ENCODE data around the gene GSK3B.
"Not testable (repeated sequence)": the region's sequence is repeated elsewhere in the genome, so short reads cannot be mapped to it uniquely, and the experiment has no call there.

GSK3B gene

GRCh38 chr3:120021523-120021922, 72.7 kb downstream of the GSK3B start:
- TF ChIP-seq, protein P1, sequence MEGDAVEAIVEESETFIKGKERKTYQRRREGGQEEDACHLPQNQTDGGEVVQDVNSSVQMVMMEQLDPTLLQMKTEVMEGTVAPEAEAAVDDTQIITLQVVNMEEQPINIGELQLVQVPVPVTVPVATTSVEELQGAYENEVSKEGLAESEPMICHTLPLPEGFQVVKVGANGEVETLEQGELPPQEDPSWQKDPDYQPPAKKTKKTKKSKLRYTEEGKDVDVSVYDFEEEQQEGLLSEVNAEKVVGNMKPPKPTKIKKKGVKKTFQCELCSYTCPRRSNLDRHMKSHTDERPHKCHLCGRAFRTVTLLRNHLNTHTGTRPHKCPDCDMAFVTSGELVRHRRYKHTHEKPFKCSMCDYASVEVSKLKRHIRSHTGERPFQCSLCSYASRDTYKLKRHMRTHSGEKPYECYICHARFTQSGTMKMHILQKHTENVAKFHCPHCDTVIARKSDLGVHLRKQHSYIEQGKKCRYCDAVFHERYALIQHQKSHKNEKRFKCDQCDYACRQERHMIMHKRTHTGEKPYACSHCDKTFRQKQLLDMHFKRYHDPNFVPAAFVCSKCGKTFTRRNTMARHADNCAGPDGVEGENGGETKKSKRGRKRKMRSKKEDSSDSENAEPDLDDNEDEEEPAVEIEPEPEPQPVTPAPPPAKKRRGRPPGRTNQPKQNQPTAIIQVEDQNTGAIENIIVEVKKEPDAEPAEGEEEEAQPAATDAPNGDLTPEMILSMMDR (IDR thresholded peaks at IDR 0.05; ENCODE audit: unreplicated experiment in 3 of 3): no peak
- H3K9me3 Mint-ChIP-seq: peaks cover 10% of the 10 kb centered on the region
- H3K36me3 Mint-ChIP-seq (ENCODE audit: low read depth): peaks cover 43% of the 10 kb centered on the region

DNA sequence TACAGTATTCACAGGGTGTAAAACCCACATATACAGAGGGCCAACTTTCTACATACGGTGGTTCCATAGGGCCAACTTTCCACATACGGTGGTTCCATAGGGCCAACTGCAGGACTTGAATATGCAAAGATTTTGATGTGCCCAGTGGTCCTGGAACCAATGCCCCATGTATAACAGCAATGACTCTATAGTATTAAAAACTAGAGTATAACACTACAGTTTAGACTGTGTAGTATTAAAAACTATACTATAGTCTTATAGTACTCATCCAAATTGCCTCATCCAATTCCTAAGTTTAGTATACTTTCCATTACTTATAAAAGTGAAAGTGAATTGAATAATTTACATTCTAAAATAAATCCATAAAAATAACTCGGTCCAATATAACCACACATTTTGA, 75.9 kb downstream of the GSK3B start:
- H3K27me3 Mint-ChIP-seq (ENCODE audit: low read depth): no peaks in the 10 kb centered on the region
- H3K27ac Mint-ChIP-seq: no peak overlapping the region
- TF ChIP-seq, protein P1 (IDR thresholded peaks at IDR 0.05; ENCODE audit: unreplicated experiment in 3 of 3): no peak
- H3K9me3 Mint-ChIP-seq: no peaks in the 10 kb centered on the region
- H3K4me1 Mint-ChIP-seq: peaks cover 29% of the 10 kb centered on the region
- no peak overlapping the region for H3K4me3 Mint-ChIP-seq
- H3K36me3 Mint-ChIP-seq (ENCODE audit: low read depth): peaks cover 18% of the 10 kb centered on the region

More at GRCh38 chr3:120021523-120021922, 72.7 kb downstream of the GSK3B start:
- Mint-ChIP-seq H3K4me1 (peaks cover 19% of the 10 kb centered on the region), H3K4me3 (no peak overlapping the region), H3K27ac (no peak overlapping the region), H3K27me3 (ENCODE audit: low read depth) (no peaks in the 10 kb centered on the region)

DNA sequence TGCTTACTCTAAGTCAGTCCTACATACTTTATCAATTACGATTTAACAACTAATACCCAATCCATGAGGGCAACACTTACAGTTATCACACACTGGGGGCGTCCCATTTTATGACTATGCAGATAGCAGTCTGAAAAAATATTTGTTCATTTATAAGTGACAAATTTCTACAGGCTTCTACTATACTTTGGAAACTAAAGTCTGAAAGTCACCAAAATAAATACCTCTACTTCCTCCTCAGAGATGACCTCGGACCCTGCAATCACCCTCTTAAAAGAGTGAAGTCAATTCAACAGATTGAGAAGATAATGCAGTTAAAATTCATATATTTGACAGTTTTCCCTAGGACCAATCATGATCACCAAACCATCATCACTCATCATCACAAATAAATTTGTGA, 76.6 kb downstream of the GSK3B start:
- no peaks in the 10 kb centered on the region for H3K27me3 Mint-ChIP-seq (ENCODE audit: low read depth)
- no peak overlapping the region for H3K4me3 Mint-ChIP-seq
- no peaks in the 10 kb centered on the region for H3K9me3 Mint-ChIP-seq
- H3K36me3 Mint-ChIP-seq (ENCODE audit: low read depth): peaks cover 17% of the 10 kb centered on the region
- H3K27ac Mint-ChIP-seq: no peak overlapping the region
- TF ChIP-seq, protein P1 (IDR thresholded peaks at IDR 0.05; ENCODE audit: unreplicated experiment in 3 of 3): no peak
- H3K4me1 Mint-ChIP-seq: peaks cover 30% of the 10 kb centered on the region

GRCh38 chr3:120013481-120013880, 80.8 kb downstream of the GSK3B start:
- H3K4me1 Mint-ChIP-seq: peaks cover 45% of the 10 kb centered on the region
- H3K9me3 Mint-ChIP-seq: peaks cover 12% of the 10 kb centered on the region
- H3K27ac Mint-ChIP-seq: peak overlapping the region; percentile 53 to 68 (median 64)
- no peaks in the 10 kb centered on the region for H3K27me3 Mint-ChIP-seq (ENCODE audit: low read depth)
- TF ChIP-seq, protein P1 (IDR thresholded peaks at IDR 0.05; ENCODE audit: unreplicated experiment in 3 of 3): no peak
- peaks cover 13% of the 10 kb centered on the region for H3K36me3 Mint-ChIP-seq (ENCODE audit: low read depth)
- no peak overlapping the region for H3K4me3 Mint-ChIP-seq

DNA sequence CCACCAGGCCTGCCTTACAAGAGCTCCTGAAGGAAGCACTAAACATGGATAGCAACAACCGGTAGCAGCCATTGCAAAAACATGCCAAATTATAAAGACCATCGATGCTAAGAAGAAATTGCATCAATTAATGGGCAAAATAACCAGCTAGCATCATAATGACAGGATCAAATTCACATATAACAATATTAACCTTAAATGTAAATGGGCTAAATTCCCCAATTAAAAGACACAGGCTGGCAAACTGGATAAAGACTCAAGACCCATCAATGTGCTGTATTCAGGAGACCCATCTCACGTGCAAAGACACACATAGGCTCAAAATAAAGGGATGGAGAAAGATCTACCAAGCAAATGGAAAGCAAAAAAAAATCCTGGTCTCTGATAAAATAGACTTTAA, 88.5 kb downstream of the GSK3B start:
- H3K27me3 Mint-ChIP-seq (ENCODE audit: low read depth); H3K27ac Mint-ChIP-seq; H3K4me1 Mint-ChIP-seq; H3K4me3 Mint-ChIP-seq: not testable (repeated sequence)
- Mint-ChIP-seq H3K9me3 (peaks cover 52% of the 10 kb centered on the region), H3K36me3 (ENCODE audit: low read depth) (peaks cover 64% of the 10 kb centered on the region)

GRCh38 chr3:120004008-120004498, 90.2 kb downstream of the GSK3B start:
- peak overlapping the region in 1 of 3 experiments; percentile 92 for H3K27ac Mint-ChIP-seq
- peaks cover 74% of the 10 kb centered on the region for H3K36me3 Mint-ChIP-seq (ENCODE audit: low read depth)
- not testable (repeated sequence) for H3K4me3 Mint-ChIP-seq; H3K4me1 Mint-ChIP-seq; H3K27me3 Mint-ChIP-seq (ENCODE audit: low read depth)
- H3K9me3 Mint-ChIP-seq: peaks cover 45% of the 10 kb centered on the region

DNA sequence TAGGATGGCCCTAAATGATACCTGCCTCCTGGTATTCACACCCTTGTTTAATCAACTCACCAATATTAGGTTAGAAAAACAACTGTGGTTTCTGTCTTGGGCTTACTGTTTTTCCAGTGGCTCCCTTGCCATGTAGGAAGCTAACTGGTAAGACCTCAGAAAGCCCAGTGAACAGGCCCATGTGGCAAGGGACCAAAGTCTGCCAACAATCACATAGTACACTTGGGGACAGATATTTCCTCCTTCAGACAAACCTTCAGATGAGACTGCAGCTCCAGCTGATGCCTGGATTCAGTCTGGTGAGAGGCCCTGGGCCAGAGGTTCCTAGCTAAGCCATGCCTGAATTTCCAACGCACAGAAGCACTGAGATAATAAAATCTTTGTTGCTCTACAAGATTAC, 96.1 kb downstream of the GSK3B start:
- Mint-ChIP-seq H3K9me3 (no peaks in the 10 kb centered on the region), H3K36me3 (ENCODE audit: low read depth) (peaks cover 59% of the 10 kb centered on the region), H3K27ac (no peak overlapping the region), H3K4me3 (no peak overlapping the region), H3K27me3 (ENCODE audit: low read depth) (no peaks in the 10 kb centered on the region), H3K4me1 (peaks cover under 1% of the 10 kb centered on the region)
- TF ChIP-seq, protein P1 (IDR thresholded peaks at IDR 0.05; ENCODE audit: unreplicated experiment in 3 of 3): no peak

Data from nephron (organoid).